Nephron progenitor cell (in vitro differentiated cells): ENCODE results near the gene TGFB1I1.

Experiments
- DNase-seq: peaks from one replicate; pipeline ENCODE4 v3.0.0; 2021
- H3K27ac Mint-ChIP-seq: 2 replicates; pipeline ENCODE4 v1.8.0; 2021; ENCODE audit warnings: mild to moderate bottlenecking, moderate library complexity, mixed read lengths
- H3K27me3 Mint-ChIP-seq: 2 replicates; pipeline ENCODE4 v1.8.0; 2021; ENCODE audit warnings: mild to moderate bottlenecking, low read depth, mixed read lengths; ENCODE audit not compliant: poor library complexity
- H3K36me3 Mint-ChIP-seq: 2 replicates; pipeline ENCODE4 v1.8.0; 2021; ENCODE audit warnings: low read depth, mixed read lengths
- H3K4me1 Mint-ChIP-seq: 2 replicates; pipeline ENCODE4 v1.8.0; 2021; ENCODE audit warnings: mixed read lengths
- H3K4me3 Mint-ChIP-seq: 2 replicates; pipeline ENCODE4 v1.8.0; 2021; ENCODE audit warnings: mild to moderate bottlenecking, moderate library complexity, mixed read lengths
- H3K9me3 Mint-ChIP-seq: 2 replicates; pipeline ENCODE4 v1.8.0; 2021; ENCODE audit warnings: mild to moderate bottlenecking, moderate library complexity, mixed read lengths
- CTCF ChIP-seq: fragments of 200-600 bp; sonication (generic); IDR thresholded peaks from 2 replicates; pipeline ENCODE4 v1.5.0; 2021; ENCODE audit warnings: antibody characterized with exemption

The TGFB1I1 gene

GRCh38 chr16:31493506-31494125 is 21.7 kb downstream of the TGFB1I1 start:
- Mint-ChIP-seq H3K9me3 (no peaks in the 10 kb centered on the region), H3K27ac (no peak overlapping the region)
- TF ChIP-seq CTCF: no peak

GRCh38 chr16:31496670-31497069 is 24.7 kb downstream of the TGFB1I1 start:
- Mint-ChIP-seq H3K9me3 (no peaks in the 10 kb centered on the region), H3K27ac (no peak overlapping the region), H3K36me3 (peaks cover 46% of the 10 kb centered on the region), H3K27me3 (no peaks in the 10 kb centered on the region), H3K4me1 (no peaks in the 10 kb centered on the region), H3K4me3 (no peak overlapping the region)
- no peak for DNase-seq
- no peak for TF ChIP-seq CTCF

More at GRCh38 chr16:31493506-31494125, 21.7 kb downstream of the TGFB1I1 start:
- peaks cover 45% of the 10 kb centered on the region for H3K36me3 Mint-ChIP-seq
- no peaks in the 10 kb centered on the region for H3K4me1 Mint-ChIP-seq
- no peak overlapping the region for H3K4me3 Mint-ChIP-seq
- peaks cover 14% of the 10 kb centered on the region for H3K27me3 Mint-ChIP-seq
- DNase-seq: no peak

GRCh38 chr16:31498493-31498892 is 26.5 kb downstream of the TGFB1I1 start:
- Mint-ChIP-seq H3K27ac (no peak overlapping the region), H3K4me1 (no peaks in the 10 kb centered on the region), H3K4me3 (no peak overlapping the region), H3K9me3 (no peaks in the 10 kb centered on the region), H3K36me3 (peaks cover 27% of the 10 kb centered on the region), H3K27me3 (no peaks in the 10 kb centered on the region)
- no peak for TF ChIP-seq CTCF
- DNase-seq: no peak

- no peaks in the 10 kb centered on the region for H3K4me1 Mint-ChIP-seq
- H3K4me3 Mint-ChIP-seq: no peak overlapping the region
- H3K36me3 Mint-ChIP-seq: peaks cover 27% of the 10 kb centered on the region
- no peak overlapping the region for H3K27ac Mint-ChIP-seq
- DNase-seq: no peak
- no peaks in the 10 kb centered on the region for H3K9me3 Mint-ChIP-seq
- no peak for TF ChIP-seq CTCF
- no peaks in the 10 kb centered on the region for H3K27me3 Mint-ChIP-seq
Observed at GRCh38 chr16:31499928-31500327, 28.0 kb downstream of the TGFB1I1 start.

- H3K9me3 Mint-ChIP-seq: no peaks in the 10 kb centered on the region
- H3K27me3 Mint-ChIP-seq: no peaks in the 10 kb centered on the region
- H3K36me3 Mint-ChIP-seq: peaks cover 27% of the 10 kb centered on the region
- DNase-seq: no peak
- H3K27ac Mint-ChIP-seq: no peak overlapping the region
- no peak for TF ChIP-seq CTCF
- H3K4me1 Mint-ChIP-seq: no peaks in the 10 kb centered on the region
- H3K4me3 Mint-ChIP-seq: no peak overlapping the region
Observed at GRCh38 chr16:31501226-31501965, 29.4 kb downstream of the TGFB1I1 start.

- H3K9me3 Mint-ChIP-seq: no peaks in the 10 kb centered on the region
- H3K27ac Mint-ChIP-seq: no peak overlapping the region
- TF ChIP-seq CTCF: no peak
- no peak overlapping the region for H3K4me3 Mint-ChIP-seq
- DNase-seq: no peak
- peaks cover 27% of the 10 kb centered on the region for H3K36me3 Mint-ChIP-seq
- peaks cover 2% of the 10 kb centered on the region for H3K4me1 Mint-ChIP-seq
- H3K27me3 Mint-ChIP-seq: no peaks in the 10 kb centered on the region
Observed at GRCh38 chr16:31501966-31502348, 30.0 kb downstream of the TGFB1I1 start.
